KG1 (cell line): ENCODE data around the gene RUNX1.

Experiments used
- DNase-seq: peaks from one replicate; lab custom pipeline; 2025; lab: John Stamatoyannopoulos, UW

The RUNX1 gene

GRCh38 chr21:34897828-34898227, 151.3 kb downstream of the RUNX1 start:
- DNase-seq = no peak

- DNase-seq = no peak
Measured at GRCh38 chr21:34894401-34894800, 154.7 kb downstream of the RUNX1 start.

GRCh38 chr21:34892209-34892608, 156.9 kb downstream of the RUNX1 start:
- peak; percentile 26 for DNase-seq

- DNase-seq = no peak
Measured at GRCh38 chr21:34891613-34891943, 157.5 kb downstream of the RUNX1 start.

GRCh38 chr21:34890724-34891612, 158.1 kb downstream of the RUNX1 start:
- DNase-seq = no peak

- no peak for DNase-seq
Measured at GRCh38 chr21:34890470-34890723, 158.7 kb downstream of the RUNX1 start.

- DNase-seq = peak; percentile 36
Measured at GRCh38 chr21:34889676-34890469, 159.2 kb downstream of the RUNX1 start.

- DNase-seq = no peak
Measured at GRCh38 chr21:34889320-34889675, 159.8 kb downstream of the RUNX1 start.

- DNase-seq = peak; percentile 39
Measured at GRCh38 chr21:34888569-34889319, 160.4 kb downstream of the RUNX1 start.

GRCh38 chr21:34887725-34888568, 161.2 kb downstream of the RUNX1 start:
- DNase-seq = peak; percentile 57

- no peak for DNase-seq
Measured at GRCh38 chr21:34887105-34887442, 162.0 kb downstream of the RUNX1 start.

GRCh38 chr21:34886240-34887104, 162.6 kb downstream of the RUNX1 start:
- DNase-seq = peak; percentile 24

GRCh38 chr21:34885626-34886239, 163.4 kb downstream of the RUNX1 start:
- no peak for DNase-seq

GRCh38 chr21:34885125-34885524, 164.0 kb downstream of the RUNX1 start:
- no peak for DNase-seq

- no peak for DNase-seq
Measured at GRCh38 chr21:34884346-34884929, 164.7 kb downstream of the RUNX1 start.

GRCh38 chr21:34883491-34884271, 165.4 kb downstream of the RUNX1 start:
- DNase-seq = no peak

GRCh38 chr21:34882719-34883131, 166.4 kb downstream of the RUNX1 start:
- no peak for DNase-seq

GRCh38 chr21:34881839-34882371, 167.2 kb downstream of the RUNX1 start:
- no peak for DNase-seq

- DNase-seq = no peak
Measured at GRCh38 chr21:34881421-34881820, 167.7 kb downstream of the RUNX1 start.
